ENCODE measurements around the gene EEF1AKMT1.
"Not testable (repeated sequence)": the region's sequence is repeated elsewhere in the genome, so short reads cannot be mapped to it uniquely, and the experiment has no call there.

The EEF1AKMT1 gene

GRCh38 chr13:20776751-20777150 lies 3.0 kb upstream of the EEF1AKMT1 start:
- no peak for DNase-seq (ENCODE audit: low read depth)

GRCh38 chr13:20775961-20776360 lies 2.2 kb upstream of the EEF1AKMT1 start:
- no peak for DNase-seq (ENCODE audit: low read depth)

- no peak for DNase-seq (ENCODE audit: low read depth)
Measured at GRCh38 chr13:20774746-20775145, 985 bp upstream of the EEF1AKMT1 start.

DNA sequence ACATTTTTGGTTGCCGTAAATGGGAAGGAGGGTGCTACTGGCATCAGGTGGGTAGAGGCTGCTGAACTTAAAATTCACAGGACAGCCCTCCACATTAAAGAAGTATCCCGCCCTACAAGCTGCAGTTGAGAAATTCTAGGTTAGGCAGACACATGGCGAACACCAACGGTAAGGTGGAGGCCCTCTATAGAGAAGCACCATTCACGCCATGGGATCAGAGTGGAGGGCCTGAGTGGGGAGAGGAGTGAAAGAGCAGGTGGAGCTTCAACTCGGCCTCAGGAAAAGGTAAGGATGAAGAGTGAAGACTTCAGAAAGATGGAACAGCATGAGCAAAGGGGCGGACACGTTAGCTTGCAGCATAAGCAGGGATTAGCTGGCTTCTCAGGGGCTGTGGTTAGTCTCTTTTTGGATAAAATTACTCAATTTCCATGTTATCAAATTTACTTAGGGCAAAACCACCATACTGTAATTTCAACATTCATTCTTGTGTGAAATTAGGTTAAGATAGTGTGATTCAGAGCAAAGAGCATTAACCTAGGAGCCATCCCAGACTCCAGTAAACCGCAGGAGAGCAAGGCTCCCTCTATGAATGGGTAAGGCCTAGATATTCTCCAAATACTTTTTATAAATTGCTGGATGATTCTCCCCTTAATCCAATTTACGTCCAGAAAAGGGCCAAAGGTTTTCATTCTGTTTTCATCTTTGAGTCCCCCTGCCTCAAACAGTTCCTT lies 1.2 kb downstream of the EEF1AKMT1 start:
- DNase-seq (ENCODE audit: low read depth), result no peak

DNA sequence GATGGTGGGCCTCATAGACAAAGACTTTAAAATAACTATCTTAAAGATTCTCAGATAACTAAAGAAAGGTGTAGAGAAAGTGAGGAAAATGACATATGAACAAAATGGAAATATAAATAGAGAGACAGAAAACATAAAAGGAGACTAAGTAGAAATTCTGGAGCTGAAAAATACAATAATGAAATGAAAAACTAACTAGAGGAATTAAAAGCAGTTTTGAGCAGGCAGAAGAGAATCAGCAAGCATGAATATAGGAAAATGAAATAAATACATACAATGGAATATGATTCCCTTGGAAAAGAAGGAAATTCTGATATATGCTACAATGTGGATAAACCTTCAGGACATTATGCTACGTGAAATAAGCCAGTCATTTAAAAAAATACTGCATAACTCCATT lies 3.9 kb downstream of the EEF1AKMT1 start:
- DNase-seq (ENCODE audit: low read depth), result no peak

GRCh38 chr13:20769091-20769490 lies 4.7 kb downstream of the EEF1AKMT1 start:
- DNase-seq (ENCODE audit: low read depth), result no peak

DNA sequence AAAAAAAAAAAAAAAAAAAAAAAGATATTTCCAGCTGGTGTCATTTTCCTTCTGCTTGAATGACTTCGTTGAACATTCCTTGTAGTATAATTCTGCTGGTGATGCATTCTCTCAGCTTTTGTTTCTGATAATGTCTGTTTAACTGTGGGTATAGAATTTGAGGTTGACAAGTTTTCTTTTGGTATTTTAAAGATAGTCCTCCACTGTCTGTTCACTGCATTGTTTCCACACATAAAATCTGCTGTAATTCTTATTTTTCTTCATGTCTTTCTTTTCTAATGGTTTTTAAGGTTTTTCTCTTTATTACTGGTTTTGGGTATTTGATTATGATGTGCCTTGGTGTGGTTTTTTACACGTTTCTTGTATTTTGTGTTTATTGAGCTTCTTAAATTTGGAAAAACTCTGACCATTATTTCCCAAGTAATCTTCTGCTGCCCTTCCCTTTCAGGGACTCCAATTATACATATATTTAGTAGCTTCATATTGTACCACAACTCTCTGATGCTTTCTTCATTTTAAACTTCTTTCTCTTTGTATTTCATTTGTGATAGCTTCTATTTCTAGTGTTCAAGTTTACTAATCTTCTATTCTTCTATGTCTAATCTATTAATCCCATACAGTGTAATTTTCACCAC lies 6.3 kb downstream of the EEF1AKMT1 start:
- no peak for DNase-seq (ENCODE audit: low read depth)

DNA sequence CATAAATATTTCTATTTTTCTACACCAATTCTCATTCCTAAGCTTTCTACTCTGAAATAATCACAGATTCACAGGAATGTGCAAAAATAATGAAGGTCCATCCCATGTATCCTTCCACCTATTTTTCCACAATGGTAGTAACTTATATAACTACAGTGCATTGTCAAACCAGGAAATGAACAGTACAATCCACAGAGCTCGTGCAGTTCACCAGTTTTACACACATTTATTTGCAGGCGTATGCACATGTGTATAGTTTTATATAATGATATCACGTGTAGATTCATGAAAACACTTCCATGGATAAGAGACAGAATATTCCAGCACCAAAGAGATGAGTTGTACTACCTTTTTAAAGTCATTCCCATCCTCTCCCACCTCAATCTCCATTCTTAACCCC lies 12.9 kb downstream of the EEF1AKMT1 start:
- no peak for DNase-seq (ENCODE audit: low read depth)

DNA sequence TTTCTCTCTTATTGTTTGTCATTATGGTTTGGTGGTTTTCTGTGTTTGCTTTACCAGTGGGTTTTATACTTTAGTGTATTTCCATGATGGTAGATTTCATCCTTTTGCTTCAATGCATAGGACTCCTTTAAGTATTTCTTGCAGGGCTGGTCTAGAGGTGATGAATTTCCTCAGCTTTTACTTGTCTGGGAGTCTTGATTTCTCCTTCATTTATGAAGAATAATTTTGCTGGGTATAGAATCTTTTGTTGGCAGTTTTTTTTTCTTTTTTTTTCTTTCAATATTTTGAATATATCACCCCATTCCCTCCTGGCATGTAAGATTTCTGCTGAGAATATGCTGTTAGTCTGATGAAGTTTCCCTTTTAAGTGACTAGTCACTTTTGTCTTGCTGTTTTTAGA lies 19.8 kb downstream of the EEF1AKMT1 start:
- DNase-seq (ENCODE audit: low read depth), result no peak

DNA sequence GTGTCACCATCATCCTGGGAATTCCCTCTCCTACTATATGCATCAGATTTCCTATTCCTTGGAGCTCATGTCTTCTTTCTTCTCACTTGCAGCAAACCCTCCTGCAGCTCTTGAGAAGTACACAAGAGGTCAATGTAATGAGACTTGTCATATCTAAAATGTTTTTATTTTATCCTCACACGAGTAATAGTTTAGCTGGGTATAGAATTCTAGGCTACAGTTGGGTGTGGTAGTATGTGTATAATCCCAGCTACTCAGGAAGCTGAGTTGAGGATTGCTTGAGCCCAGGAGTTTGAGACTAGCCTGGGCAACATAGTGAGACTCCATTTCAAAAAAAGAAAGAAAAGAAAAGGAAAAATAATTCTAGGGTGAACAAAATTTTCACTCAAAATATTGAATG lies 24.4 kb downstream of the EEF1AKMT1 start:
- DNase-seq (ENCODE audit: low read depth), result no peak

DNA sequence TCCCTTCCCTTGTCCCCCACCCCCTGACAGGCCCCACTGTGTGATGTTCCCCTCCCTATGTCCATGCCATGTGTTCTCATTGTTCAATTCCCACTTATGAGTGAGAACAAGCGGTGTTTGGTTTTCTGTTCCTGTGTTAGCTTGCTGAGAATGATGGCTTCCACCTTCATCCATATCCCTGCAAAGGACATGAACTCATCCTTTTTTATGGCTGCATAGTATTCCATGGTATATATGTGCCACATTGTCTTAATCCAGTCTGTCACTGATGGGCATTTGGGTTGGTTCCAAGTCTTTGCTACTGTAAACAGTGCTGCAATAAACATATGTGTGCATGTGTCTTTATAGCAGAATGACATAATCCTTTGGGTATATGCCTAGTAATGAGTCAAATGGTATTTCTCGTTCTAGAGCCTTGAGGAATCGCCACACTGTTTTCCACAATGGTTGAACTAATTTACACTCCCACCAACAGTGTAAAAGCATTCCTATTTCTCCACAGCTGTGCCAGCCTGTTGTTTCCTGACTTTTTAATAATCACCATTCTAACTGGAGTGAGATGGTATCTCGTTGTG lies 29.8 kb downstream of the EEF1AKMT1 start:
- DNase-seq (ENCODE audit: low read depth), result not testable (repeated sequence)

DNA sequence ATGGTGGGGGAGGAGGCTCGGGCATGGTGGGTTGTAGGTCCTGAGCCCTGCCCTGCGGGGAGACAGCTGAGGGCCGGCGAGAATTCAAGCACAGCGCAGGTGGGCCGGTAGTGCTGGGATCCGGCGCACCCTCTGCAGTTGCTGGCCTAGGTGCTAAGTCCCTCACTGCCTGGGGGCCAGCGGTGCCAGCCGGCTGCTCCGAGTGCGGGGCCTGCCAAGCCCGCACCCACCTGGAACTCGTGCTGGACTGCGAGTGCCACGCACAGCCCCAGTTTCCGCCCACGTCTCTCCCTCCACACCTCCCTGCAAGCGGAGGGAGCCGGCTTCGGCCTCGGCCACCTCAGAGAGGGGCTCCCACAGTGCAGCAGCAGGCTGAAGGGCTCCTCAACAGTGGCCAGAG lies 33.7 kb downstream of the EEF1AKMT1 start:
- no peak for DNase-seq (ENCODE audit: low read depth)

- no peak for DNase-seq (ENCODE audit: low read depth)
Measured at GRCh38 chr13:20738616-20739015, 35.1 kb downstream of the EEF1AKMT1 start.

- DNase-seq (ENCODE audit: low read depth), result no peak
Measured at GRCh38 chr13:20729633-20730585, 43.9 kb downstream of the EEF1AKMT1 start.

GRCh38 chr13:20728579-20729311 lies 45.0 kb downstream of the EEF1AKMT1 start:
- no peak for DNase-seq (ENCODE audit: low read depth)

DNA sequence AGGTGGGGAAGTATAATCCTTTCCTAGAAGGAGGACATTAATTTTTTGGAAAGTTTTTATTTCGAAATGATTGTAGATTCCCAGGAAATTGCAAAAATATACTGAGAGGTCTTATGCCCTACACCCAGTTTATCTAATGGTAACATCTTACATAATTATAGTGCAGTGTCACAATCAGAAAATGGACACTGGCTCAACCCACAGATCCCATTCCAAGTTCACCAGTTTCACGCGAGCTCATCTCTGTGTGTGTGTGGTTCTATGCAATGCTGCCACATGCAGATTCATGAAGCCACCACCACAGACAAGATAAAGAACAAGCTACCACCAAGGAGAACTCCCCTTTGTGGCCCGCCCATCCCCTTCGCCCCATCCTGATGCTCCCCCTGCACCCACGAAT lies 45.9 kb downstream of the EEF1AKMT1 start:
- DNase-seq (ENCODE audit: low read depth), result no peak

DNA sequence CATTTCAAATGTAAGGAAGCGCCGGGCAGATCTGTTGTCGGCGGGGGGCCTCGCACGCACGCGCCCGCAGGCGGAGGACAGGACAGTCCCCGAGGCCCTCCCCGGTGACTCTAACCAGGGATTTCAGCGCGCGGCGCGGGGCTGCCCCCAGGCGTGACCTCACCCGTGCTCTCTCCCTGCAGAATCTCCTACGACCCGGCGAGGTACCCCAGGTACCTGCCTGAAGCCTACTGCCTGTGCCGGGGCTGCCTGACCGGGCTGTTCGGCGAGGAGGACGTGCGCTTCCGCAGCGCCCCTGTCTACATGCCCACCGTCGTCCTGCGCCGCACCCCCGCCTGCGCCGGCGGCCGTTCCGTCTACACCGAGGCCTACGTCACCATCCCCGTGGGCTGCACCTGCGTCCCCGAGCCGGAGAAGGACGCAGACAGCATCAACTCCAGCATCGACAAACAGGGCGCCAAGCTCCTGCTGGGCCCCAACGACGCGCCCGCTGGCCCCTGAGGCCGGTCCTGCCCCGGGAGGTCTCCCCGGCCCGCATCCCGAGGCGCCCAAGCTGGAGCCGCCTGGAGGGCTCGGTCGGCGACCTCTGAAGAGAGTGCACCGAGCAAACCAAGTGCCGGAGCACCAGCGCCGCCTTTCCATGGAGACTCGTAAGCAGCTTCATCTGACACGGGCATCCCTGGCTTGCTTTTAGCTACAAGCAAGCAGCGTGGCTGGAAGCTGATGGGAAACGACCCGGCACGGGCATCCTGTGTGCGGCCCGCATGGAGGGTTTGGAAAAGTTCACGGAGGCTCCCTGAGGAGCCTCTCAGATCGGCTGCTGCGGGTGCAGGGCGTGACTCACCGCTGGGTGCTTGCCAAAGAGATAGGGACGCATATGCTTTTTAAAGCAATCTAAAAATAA lies 52.1 kb downstream of the EEF1AKMT1 start:
- DNase-seq (ENCODE audit: low read depth), result no peak

GRCh38 chr13:20721058-20721453 lies 52.7 kb downstream of the EEF1AKMT1 start:
- DNase-seq (ENCODE audit: low read depth), result no peak

DNA sequence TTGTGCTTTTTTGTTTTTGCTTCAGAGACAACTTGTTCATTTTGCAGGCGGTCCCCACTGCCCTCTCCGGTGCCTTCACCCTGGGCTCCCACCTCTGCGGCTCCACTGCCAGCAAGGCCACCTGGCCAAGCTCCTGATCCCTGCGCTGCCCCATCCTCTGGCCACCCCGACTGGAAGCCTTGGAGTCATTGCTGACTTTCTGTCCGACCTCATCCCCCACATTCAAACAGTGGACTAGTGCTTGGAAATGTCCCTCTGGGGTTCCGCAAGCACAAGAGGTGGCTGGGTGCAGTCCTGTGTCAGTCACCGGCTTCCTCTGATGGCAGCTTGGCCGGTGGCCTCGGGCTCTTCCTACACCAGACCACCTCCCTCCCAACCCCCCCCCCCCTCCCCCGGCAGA lies 53.3 kb downstream of the EEF1AKMT1 start:
- DNase-seq (ENCODE audit: low read depth), result no peak

DNA sequence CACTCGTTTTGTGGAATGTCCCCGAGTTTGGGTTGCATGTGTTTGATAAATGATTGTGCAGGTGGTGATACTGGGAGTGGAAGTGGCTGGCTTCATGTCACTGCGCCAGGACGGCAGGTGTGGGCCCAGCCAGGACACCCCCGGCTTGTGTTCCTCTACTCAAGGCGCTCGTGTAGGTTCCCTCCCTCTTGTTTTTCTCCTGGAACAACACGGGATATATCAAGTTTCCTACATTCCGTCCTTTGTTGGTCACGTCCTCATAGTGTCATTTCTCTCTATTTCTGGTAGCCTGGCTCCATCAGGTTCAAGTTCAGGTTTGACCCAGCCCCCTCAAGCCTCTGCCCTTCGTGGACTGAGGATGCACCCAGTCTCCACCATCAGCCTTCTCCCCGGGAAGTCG lies 54.0 kb downstream of the EEF1AKMT1 start:
- DNase-seq (ENCODE audit: low read depth), result no peak
